Fibroblast of gingiva (primary cell): ENCODE results near the gene STRIP2.
"Not testable (repeated sequence)": the region's sequence is repeated elsewhere in the genome, so short reads cannot be mapped to it uniquely, and the experiment has no call there.

ENCODE experiments used
- DNase-seq: peaks from one replicate; pipeline ENCODE4 v3.0.0-alpha.2; 2011; ENCODE audit warnings: low read depth

STRIP2 gene

DNA sequence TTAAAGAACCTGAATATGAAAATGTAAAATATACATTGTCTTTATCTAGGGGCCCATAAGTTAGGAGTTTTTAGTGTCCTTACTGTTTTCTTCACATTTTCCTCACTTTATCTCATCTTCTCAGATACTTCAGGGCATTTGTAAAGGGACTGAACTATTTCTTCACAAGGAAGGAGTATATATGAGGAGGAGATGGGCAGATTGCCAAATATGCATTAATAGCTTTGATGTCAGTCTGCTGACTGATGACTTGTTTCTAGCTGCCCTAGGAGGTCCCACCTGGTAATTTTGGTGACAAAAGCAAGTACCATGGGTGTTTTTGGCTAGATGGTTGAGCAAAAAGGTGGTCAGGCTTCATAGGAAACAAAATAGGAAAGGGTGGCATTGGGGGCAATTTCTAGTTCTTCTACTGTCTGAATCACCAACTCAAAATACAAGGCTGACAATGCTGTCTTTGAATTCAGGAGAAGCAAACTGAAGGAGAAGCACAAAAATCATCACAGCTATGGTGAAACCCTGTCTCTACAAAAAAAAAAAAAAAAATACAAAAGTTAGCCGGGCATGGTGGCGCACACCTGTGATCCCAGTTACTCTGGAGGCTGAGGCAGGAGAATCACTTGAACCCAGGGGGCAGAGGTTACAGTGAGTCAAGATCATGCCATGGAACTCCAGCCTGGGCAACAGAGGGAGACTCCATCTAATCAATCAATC is 10.4 kb upstream of the STRIP2 start:
- no peak for DNase-seq

- no peak for DNase-seq
Observed at GRCh38 chr7:129426482-129426881, 7.8 kb upstream of the STRIP2 start.

DNA sequence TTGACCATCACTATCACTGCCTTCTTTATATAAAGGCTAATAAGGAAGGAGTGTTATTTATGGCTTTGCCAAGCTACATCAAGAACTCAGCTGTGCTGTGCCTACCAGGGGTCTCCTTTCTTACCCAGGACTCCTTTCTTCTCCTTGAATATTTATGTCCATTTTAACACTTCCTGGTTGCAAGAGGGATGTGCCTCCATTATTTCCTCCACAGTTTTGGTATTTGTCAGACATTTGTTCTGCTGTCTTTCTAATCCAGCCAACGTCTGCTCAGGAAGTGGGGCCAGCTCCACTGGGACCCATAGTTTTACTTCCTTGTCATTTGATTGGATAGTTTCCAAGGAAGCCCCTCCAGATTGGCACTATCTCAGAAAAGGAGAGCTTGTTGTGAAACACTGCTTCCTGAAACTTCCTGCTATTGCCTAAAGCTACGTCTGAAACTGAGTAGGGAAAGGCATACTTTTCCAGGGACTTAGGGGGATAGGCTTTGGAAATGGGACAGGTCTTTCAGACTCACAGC is 6.6 kb upstream of the STRIP2 start:
- no peak for DNase-seq

DNA sequence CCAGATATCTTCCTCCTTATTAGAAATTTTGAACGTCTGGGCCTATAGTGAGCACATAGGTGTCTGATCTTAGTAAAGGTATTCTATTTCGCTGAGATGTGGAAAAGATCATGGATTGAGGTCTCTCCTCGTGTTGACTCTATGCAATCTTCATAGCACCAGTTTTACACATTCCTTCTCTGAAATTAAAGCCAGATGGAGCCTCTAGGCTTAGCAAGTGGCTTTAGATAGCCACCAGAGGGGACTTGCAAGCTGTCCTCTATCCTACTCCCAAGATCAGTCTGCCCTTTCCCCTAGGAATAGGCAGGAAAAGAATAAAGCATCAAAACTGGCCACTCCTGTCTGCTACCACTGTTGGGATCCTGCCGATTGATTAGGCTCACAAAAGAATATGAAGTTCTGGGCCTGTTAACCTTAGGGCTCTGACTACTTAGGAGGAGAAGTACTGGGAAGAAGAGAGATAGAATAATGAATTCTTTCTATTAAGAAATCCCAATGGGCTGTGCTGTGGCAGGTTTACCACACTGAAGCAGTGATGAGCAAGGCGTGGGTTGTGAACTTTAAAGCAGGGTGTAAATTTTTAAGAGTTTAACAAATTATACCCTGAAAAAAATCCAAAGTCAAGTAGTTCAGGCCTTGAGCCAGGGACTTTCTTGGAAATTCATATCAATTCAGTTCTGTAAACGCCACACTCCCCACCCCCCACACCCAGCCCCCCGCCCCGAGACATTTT is 2.2 kb upstream of the STRIP2 start:
- peak; percentile 41 for DNase-seq

- no peak for DNase-seq
Observed at GRCh38 chr7:129434675-129435318, 565 bp downstream of the STRIP2 start.

- no peak for DNase-seq
Observed at GRCh38 chr7:129435414-129435829, 1.2 kb downstream of the STRIP2 start.

DNA sequence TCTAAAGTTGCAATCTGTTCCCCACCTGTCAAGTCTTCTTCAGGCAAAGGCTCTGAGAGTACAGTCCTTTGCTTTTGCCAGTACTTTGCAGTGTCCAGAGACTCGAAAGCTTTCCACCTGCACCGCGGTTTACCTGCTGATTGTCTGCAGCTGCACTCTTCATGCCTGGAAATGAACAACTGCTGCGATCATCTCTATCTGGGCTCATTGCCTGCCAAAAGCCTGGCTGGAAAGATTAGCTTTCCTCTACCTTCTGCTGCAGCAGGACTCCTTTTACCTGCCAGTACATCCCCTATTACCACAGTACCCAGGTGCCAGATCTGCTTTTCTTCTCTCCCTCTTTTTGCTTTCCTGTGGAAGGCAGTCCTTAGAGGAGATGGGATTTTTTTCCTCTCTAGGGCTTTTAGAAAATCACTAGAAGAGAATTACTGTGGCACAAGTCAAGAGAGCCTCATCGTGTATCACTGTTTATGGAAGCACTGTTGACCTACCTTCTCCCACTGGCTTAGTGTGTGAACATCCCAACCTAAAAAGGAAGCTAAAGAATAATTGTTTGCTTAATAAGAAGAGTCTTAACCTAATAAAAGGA is 2.2 kb downstream of the STRIP2 start:
- DNase-seq: no peak

- DNase-seq: no peak
Observed at GRCh38 chr7:129437190-129437589, 3.0 kb downstream of the STRIP2 start.

DNA sequence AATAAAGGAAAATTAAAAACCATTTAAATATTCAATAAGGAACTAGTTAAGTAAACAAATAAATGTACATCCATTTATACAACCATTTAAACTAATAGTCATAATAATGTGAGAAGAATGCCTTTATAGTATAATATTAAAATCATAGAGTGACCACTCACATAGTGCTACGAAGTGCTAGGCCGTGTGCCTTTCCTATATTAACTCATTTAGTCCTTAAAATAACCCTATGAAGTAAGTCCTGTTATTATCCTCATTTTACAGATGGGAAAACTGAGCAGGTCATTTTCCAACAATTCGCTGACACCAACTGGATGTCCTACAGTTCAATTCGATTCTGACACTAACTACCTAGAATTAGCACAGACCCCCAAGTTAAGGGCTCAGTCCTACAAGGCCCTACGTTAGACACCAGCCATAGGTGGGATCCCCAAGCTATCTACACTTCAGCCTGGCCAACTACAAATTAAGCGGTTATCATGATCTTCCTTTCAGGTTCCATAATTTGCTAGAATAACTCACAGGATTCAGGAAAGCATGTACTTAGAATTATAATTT is 4.1 kb downstream of the STRIP2 start:
- DNase-seq: no peak

GRCh38 chr7:129438839-129439651 is 4.8 kb downstream of the STRIP2 start:
- DNase-seq: peak; percentile 33

DNA sequence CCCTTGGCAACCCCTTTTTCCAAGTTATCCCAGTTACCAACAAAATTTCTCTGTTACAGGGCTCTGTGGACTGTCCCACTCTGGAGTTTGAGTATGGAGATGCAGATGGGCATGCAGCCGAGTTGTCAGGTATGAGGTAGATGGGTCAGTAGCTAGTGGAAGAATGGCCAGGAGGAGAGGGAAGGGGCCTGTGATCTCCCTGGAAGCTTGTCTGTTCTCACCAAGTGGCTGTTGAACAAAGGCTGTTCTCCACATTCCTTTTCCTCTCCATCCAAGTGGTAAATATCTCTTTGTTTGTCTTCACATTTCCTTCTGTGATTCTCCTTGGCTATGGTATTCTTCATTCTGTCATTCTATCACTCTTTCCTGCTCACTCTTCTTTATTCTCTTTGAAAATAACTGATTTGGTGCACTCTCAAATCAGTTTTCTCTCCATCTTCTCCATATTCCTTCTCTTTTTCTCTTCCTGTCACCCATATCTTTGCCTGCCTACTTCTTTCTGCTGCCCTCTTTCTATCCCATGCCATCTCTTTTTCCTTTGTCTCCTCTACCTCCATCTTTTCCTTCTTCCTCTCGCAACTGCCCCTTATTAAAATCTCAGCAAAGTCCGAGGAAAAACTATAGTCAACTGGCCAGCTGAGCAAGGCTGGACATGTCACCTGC is 5.9 kb downstream of the STRIP2 start:
- DNase-seq: no peak

DNA sequence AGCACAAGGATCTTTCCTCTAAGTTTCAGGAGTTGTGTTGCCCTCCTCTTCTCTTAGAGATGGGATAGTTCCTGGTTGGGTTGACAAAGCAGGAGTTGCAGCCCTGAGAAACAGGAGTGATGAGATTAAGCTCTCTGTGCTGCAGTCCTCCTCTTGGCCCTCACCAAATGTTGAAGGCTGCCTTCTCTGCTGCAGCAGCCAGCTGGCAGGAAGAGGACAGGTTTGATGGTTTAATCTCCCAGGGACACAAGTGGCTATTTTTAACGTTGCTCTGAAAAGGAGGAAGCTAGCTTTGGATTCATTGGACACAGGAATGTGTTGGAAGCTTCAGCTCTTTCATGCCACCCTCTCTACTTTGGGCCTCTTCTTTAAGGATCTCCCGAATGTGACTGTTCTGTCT is 9.4 kb downstream of the STRIP2 start:
- no peak for DNase-seq

DNA sequence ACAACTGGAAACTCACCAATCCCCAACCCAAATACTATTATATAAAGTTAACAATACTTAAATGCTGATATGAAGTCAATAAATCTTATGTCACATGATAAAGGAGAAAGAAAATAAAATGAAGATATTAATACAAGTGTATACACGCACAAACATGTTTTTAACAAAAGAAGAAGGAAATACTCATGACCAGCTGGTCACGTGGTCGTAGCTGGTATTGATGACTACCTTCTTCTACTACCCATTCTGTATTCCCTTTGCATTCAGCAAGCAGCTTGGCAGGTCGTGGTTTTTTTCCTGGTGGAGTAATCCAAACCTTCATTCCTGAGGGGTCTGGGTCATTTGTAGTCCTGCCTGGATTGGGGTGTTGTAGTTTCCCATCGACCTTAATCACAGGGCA is 10.5 kb downstream of the STRIP2 start:
- DNase-seq: not testable (repeated sequence)

DNA sequence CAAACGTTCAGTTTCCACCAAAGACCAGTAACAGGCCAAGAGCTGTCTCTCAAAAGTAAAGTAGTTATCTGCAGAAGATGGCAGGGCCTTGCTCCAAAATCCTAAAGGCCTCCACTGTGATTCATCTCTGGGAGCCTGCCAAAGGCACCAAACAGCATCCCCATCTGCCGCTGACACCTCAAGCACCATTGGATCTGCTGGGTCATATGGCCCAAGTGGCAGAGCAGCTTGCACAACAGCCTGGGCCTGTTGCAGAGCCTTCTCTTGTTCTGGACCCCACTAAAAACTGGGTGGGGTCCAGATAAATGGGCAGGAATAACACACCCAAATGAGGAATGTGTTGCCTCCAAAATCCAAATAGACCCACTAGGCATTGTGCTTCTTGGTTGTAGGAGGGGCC is 12.7 kb downstream of the STRIP2 start:
- peak; percentile 35 for DNase-seq

DNA sequence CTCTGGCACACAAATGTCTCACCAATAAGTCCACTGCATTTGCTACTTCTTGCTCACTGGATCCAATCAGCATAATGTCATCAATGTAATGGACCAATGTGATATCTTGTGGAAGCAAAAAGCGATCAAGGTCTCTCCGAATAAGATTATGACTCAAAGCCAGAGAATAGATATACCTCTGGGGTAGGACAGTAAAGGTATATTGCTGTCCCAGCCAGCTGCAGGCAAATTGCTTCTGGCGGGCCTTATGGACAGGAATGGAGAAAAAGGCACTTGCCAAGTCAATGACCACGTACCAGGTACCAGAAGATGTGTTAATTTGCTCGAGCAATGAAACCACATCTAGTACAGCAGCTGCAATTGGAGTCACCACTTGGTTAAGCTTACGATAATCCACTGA is 13.2 kb downstream of the STRIP2 start:
- not testable (repeated sequence) for DNase-seq

DNA sequence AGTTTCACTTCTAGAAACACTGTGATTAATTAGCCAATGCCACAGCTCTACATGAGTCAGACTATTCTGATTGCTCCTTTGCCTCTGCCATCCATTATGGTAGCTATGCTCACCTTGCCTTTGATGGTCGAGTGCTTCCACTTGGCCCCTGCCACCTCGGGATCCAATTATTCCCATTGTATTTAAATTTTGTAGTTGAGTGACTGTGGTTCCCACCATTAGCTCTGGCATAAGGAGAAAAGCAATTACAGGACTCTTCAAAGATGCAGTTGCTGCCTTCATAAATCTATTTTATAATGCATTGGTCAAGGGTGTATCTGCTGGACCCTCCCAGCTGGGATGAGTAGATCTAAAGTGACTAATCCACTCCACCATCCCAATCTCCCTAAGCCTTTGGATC is 14.4 kb downstream of the STRIP2 start:
- not testable (repeated sequence) for DNase-seq

GRCh38 chr7:129450295-129450694 is 16.1 kb downstream of the STRIP2 start:
- no peak for DNase-seq

GRCh38 chr7:129452589-129453231 is 18.5 kb downstream of the STRIP2 start:
- DNase-seq: no peak

DNA sequence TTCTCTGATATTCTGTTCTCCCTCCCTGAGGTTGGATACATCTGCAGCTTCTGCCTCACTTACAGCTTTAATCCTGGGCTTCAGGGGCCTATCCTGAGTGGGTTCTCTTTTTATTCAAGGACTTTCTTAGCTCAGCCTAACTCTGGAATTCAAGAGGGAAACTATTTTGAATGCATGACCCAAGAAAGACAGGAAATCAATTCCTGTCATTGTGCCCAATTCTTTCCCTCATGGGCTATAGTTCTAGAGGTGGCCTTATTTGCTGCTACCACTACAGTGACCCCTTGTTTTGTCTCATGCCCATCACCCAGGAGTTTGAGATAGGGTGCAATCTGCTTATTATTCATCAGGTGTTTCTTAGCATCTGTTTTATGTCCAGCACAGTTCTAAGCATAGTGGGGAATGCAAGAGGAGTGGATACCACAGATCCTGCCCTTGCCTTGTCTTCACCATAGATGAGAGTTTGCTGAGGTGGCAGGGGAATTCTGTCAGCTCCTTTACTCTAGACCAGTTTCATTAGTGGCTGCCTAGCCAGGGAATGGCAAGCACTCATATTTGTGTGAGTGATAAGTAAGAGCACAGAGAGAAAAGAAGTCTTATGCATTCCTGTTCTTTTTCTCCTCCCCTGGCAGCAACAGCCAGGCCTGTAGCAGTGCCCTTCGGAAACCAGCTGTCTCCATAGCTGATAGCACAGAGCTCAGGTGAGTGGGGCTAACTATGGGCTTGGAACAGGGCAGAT is 19.4 kb downstream of the STRIP2 start:
- no peak for DNase-seq

GRCh38 chr7:129454249-129454551 is 20.0 kb downstream of the STRIP2 start:
- no peak for DNase-seq
